NT2/D1 (cell line): ENCODE results near the gene ABCG1.

Source experiments
- DNase-seq: peaks from one replicate; pipeline ENCODE4 v3.0.0-alpha.2; 2011; ENCODE audit warnings: low read depth, low spot score
- H3K27me3 ChIP-seq: 2 replicates; pipeline ENCODE4 v1.6.0; 2011; ENCODE audit warnings: mild to moderate bottlenecking; ENCODE audit not compliant: insufficient read length, insufficient read depth
- H3K36me3 ChIP-seq: 2 replicates; pipeline ENCODE4 v1.6.1; 2011; ENCODE audit warnings: mild to moderate bottlenecking, low read length, mixed read lengths; ENCODE audit not compliant: insufficient read depth, insufficient read length
- H3K4me1 ChIP-seq: 2 replicates; pipeline ENCODE4 v1.5.1; 2011; ENCODE audit not compliant: insufficient read depth, insufficient read length
- H3K4me3 ChIP-seq: 2 replicates; pipeline ENCODE4 v1.5.1; 2011; ENCODE audit warnings: low read depth; ENCODE audit not compliant: insufficient read length
- H3K9ac ChIP-seq: 2 replicates; pipeline ENCODE4 v1.6.0; 2011; ENCODE audit warnings: low read depth; ENCODE audit not compliant: insufficient read length
- H3K9me3 ChIP-seq: 2 replicates; pipeline ENCODE4 v1.5.1; 2011; ENCODE audit warnings: mild to moderate bottlenecking, low read length; ENCODE audit not compliant: insufficient read depth
- SUZ12 ChIP-seq: IDR thresholded peaks from 2 replicates; pipeline ENCODE4 v1.6.1; 2011; ENCODE audit not compliant: insufficient read length, insufficient read depth; ENCODE audit errors: extremely low read depth
- YY1 ChIP-seq: IDR thresholded peaks from 2 replicates; pipeline ENCODE4 v1.6.1; 2011; ENCODE audit not compliant: insufficient read length, insufficient read depth
- ZNF274 ChIP-seq: IDR thresholded peaks from 2 replicates; pipeline ENCODE4 v1.6.1; 2011; ENCODE audit warnings: mild to moderate bottlenecking, low read depth, low read length

The ABCG1 gene

DNA sequence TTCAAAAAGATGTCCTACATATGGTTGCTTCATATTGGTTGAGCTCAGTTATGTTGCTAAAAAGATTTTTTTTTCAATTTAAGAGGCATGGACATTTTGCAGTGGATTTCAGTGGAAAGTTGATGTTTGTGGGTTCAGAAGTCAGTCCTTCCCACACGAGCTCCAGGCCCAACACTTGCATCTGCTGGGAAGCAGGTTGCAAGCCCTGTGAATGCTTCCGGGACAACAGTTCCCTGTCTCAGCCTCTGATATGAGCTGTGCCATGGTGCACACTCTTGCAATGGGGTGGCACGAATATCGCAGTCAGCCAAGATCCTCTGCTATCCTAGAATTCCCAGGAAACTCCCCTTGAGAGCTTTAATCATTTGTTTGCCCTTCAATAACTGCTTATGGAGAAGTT is 30.3 kb upstream of the ABCG1 start:
- no peak for DNase-seq
- H3K4me3 ChIP-seq: no peak overlapping the region
- H3K4me1 ChIP-seq: peaks cover 5% of the 10 kb centered on the region
- no peaks in the 10 kb centered on the region for H3K27me3 ChIP-seq
- H3K9me3 ChIP-seq: peaks cover 6% of the 10 kb centered on the region; the same call in 1 of the 2 replicates
- TF ChIP-seq SUZ12 (no peak), ZNF274 (no peak), YY1 (no peak)
- H3K9ac ChIP-seq: no peak overlapping the region
- H3K36me3 ChIP-seq: no peaks in the 10 kb centered on the region

DNA sequence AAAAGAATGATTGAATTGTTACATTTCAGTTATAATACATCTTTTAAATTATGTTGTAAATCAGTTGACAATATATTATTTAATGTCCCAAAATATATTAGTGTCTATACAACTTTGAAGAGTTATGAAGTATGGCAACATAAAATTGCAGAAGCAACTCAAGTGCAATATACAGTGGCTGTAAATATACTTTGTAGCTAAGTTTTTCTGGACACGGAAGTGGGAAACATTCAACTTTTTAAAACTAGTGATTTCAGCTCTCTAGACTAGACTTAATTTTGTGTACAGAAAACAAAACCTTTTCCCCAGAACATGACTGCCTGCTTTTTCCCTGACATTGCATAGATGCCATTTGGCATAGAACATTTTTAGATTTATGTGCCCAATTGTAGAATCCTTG is 29.5 kb upstream of the ABCG1 start:
- peaks cover 6% of the 10 kb centered on the region; the same call in 1 of the 2 replicates for H3K9me3 ChIP-seq
- H3K27me3 ChIP-seq: no peaks in the 10 kb centered on the region
- H3K9ac ChIP-seq: no peak overlapping the region
- no peak overlapping the region for H3K4me3 ChIP-seq
- TF ChIP-seq YY1: no peak
- no peak for TF ChIP-seq ZNF274
- TF ChIP-seq SUZ12: no peak
- no peak for DNase-seq
- H3K36me3 ChIP-seq: no peaks in the 10 kb centered on the region
- H3K4me1 ChIP-seq: peaks cover 6% of the 10 kb centered on the region

DNA sequence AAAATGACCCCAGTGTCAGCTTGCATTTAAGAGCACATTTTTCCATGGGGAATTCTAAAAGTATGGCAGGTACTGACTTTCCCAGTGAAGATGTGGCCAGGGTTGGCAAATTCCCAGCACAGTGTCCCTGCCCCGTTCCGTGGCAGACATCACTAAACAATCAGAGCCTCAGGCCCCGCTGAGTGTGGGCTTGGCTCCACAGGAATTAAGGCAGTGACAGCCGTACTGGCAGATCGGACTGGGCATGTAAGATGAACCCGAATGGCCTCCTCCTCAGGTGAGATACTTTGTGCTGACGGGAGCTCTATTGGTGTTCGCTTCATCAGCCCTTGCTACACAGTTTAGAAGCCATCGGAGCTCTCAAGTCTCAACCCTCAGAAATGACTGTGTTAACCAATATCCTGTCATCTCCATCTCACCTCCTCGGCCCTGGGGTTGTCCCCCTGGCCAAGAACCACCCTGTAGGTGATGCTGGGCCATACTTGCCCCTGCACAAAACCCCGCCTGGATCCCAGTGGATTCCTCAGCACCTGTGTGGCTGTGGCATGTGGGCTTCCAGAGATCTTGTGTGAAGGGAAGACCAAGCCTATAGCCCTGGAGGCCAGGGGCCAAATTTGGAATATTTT is 29.0 kb upstream of the ABCG1 start:
- Histone ChIP-seq H3K4me3 (no peak overlapping the region), H3K27me3 (no peaks in the 10 kb centered on the region), H3K9me3 (peaks cover 6% of the 10 kb centered on the region; the same call in 1 of the 2 replicates), H3K36me3 (no peaks in the 10 kb centered on the region), H3K9ac (no peak overlapping the region), H3K4me1 (peaks cover 12% of the 10 kb centered on the region)
- DNase-seq: no peak
- TF ChIP-seq ZNF274 (no peak), SUZ12 (no peak), YY1 (no peak)

DNA sequence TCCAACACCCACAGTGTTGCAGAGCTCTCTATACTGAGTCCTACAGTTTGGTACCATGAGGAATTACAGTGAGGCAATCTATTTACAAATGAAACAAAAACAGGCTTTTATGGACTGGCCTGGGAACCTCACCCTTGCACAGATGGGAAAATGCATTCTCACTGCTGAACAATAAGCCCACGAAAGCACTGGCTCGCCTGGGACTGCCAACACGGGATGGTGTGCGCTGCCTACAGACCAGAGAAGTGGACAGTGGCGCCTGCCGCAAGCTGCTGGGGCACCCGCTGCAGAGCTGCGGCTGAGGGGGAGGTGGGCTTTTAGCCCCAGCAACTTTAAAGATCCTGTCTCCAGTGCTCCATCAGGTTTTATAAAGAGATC is 28.5 kb upstream of the ABCG1 start:
- Histone ChIP-seq H3K9ac (no peak overlapping the region), H3K36me3 (no peaks in the 10 kb centered on the region), H3K4me3 (no peak overlapping the region), H3K27me3 (no peaks in the 10 kb centered on the region), H3K4me1 (peaks cover 15% of the 10 kb centered on the region), H3K9me3 (peaks cover 5% of the 10 kb centered on the region; the same call in 1 of the 2 replicates)
- no peak for TF ChIP-seq SUZ12
- no peak for TF ChIP-seq ZNF274
- TF ChIP-seq YY1: no peak
- no peak for DNase-seq

DNA sequence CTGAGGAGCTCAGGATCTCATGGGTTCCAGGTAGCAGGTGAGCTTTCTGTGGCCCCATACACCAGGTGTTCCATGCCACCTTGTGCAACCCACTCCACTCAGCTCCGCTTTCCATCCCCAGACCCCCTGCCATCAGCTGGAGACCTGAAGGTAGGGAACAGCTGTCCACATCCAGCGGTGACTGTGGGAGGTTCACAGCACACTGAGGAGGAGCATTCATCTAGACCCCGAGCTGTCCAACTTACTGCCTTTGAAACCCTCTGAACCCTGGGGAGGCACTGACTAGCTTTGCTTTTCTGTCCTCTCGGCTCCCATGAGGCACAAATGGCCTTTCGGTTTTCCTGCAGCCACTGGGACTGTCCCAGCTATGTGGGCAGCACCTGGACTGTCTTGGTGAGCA is 27.9 kb upstream of the ABCG1 start:
- TF ChIP-seq SUZ12: no peak
- no peak for TF ChIP-seq YY1
- TF ChIP-seq ZNF274: no peak
- Histone ChIP-seq H3K4me3 (no peak overlapping the region), H3K27me3 (no peaks in the 10 kb centered on the region), H3K4me1 (peaks cover 15% of the 10 kb centered on the region), H3K9ac (no peak overlapping the region), H3K36me3 (no peaks in the 10 kb centered on the region), H3K9me3 (no peaks in the 10 kb centered on the region)
- no peak for DNase-seq

DNA sequence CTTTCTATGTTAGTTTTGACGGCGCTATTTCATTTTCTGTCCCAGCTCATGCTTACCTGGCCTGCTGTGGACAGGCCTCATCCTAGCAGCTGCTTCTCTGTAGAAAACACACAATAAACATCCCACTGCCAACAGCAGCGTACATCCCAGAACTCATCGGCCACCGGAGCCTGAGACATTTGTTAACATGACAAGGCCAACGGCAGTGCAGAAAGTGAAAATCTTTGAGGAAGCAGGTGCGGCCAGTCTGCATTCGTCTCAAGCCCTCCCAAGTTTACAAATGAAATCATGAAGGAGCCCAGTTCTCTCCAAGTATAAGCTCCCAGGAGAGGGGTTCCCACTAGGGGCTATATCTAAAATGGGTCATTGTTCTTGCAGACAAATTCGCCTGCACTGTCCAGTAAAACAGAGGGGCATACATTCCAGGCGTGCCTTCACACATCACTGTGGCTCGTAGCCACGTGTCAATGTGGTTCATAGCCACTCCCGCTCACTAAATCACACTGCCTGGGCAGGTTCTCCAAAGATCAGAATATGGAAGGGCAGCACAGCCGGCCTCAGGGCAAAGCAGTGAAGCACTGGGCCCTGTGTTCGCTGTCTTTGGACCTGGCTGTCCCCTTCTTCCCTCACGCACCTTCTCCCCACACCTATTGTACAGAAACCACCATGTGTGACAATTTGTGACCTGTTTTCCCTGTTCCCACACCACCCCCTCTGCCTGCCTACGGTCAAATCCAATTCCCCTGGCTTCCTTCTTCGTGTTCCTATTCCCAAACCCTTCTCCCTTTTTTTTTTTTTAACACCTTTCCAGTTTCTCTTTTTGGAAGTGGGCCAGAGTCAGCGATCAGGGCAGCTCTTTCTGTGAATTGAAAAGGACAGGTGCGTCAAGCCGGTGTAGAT is 27.0 kb upstream of the ABCG1 start:
- no peak for DNase-seq
- H3K4me3 ChIP-seq: no peak overlapping the region
- H3K27me3 ChIP-seq: no peaks in the 10 kb centered on the region
- H3K4me1 ChIP-seq: peaks cover 15% of the 10 kb centered on the region
- TF ChIP-seq ZNF274 (no peak), YY1 (no peak), SUZ12 (no peak)
- H3K36me3 ChIP-seq: no peaks in the 10 kb centered on the region
- no peaks in the 10 kb centered on the region for H3K9me3 ChIP-seq
- no peak overlapping the region for H3K9ac ChIP-seq

DNA sequence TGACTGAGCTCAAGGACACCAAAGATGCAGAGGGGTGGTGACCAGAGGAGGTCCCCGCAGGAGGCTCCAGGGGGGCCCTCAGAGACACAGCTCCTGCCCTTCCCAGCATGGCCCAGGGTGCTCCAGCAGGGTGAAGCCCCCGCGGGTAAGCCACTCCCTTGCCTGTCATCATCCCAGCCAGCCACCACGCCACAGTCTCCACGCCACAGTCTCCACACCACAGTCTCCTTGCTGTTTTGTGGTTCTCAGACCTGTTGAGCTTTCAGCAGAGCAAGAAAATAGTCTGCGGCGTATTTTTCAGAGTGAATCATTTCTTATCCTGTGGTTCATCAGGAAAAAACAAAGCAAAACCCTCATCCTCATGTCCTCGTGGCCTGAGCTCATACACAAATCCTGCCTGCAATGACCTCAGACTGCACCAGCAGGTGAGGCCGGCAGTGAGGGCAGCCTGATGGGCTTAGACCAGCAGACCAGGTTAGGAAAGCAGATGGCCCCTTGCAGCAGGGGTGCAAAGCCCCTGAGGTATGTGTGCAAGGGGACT is 25.7 kb upstream of the ABCG1 start:
- Histone ChIP-seq H3K27me3 (no peaks in the 10 kb centered on the region), H3K4me1 (peaks cover 15% of the 10 kb centered on the region), H3K4me3 (no peak overlapping the region), H3K9me3 (no peaks in the 10 kb centered on the region), H3K9ac (no peak overlapping the region), H3K36me3 (no peaks in the 10 kb centered on the region)
- DNase-seq: no peak
- no peak for TF ChIP-seq YY1
- TF ChIP-seq SUZ12: no peak
- no peak for TF ChIP-seq ZNF274
